GM21717 (cell line): Measurements from ENCODE around the gene LCNL1.
"Not testable (repeated sequence)": the region's sequence is repeated elsewhere in the genome, so short reads cannot be mapped to it uniquely, and the experiment has no call there.

Source experiments
- ATAC-seq: cut with Tn5 transposase; IDR thresholded peaks from one replicate; pipeline ENCODE4 v1.9.1; 2021; ENCODE audit warnings: mild to moderate bottlenecking, moderate library complexity; ENCODE audit not compliant: unreplicated experiment

The LCNL1 gene

GRCh38 chr9:137021979-137022661 is 39.3 kb downstream of the LCNL1 start:
- ATAC-seq, result no peak

- ATAC-seq, result no peak
These were observed 39.8 kb downstream of the LCNL1 start for GRCh38 chr9:137022662-137023008.

- ATAC-seq, result no peak
These were observed 40.4 kb downstream of the LCNL1 start for GRCh38 chr9:137023157-137023556.

GRCh38 chr9:137023583-137023991 is 40.8 kb downstream of the LCNL1 start:
- no peak for ATAC-seq

- ATAC-seq, result no peak
These were observed 42.7 kb downstream of the LCNL1 start for GRCh38 chr9:137025517-137025966.

- ATAC-seq, result no peak
These were observed 43.6 kb downstream of the LCNL1 start for GRCh38 chr9:137026384-137026783.

GRCh38 chr9:137026828-137027227 is 44.0 kb downstream of the LCNL1 start:
- ATAC-seq, result no peak

GRCh38 chr9:137027369-137028262 is 44.8 kb downstream of the LCNL1 start, which contains the start of gene ABCA2:
ABCA2 (minus strand) TSS chr9:137028237; CDS start chr9:137028140, 97 bp downstream.
- no peak for ATAC-seq

GRCh38 chr9:137028263-137029057 is 45.7 kb downstream of the LCNL1 start:
- no peak for ATAC-seq

GRCh38 chr9:137029058-137029936 is 46.5 kb downstream of the LCNL1 start:
- ATAC-seq, result no peak

GRCh38 chr9:137030006-137030405 is 47.2 kb downstream of the LCNL1 start:
- no peak for ATAC-seq

- ATAC-seq, result no peak
These were observed 48.0 kb downstream of the LCNL1 start for GRCh38 chr9:137030538-137031527.

- no peak for ATAC-seq
These were observed 49.3 kb downstream of the LCNL1 start, which contains the start of gene FUT7 for GRCh38 chr9:137031904-137032640. FUT7 (minus strand) TSS chr9:137032088; CDS start chr9:137031991, 97 bp downstream.

- no peak for ATAC-seq
These were observed 50.1 kb downstream of the LCNL1 start for GRCh38 chr9:137032858-137033257.

GRCh38 chr9:137033481-137033880 is 50.7 kb downstream of the LCNL1 start:
- not testable (repeated sequence) for ATAC-seq

- no peak for ATAC-seq
These were observed 51.4 kb downstream of the LCNL1 start for GRCh38 chr9:137034039-137034708.

GRCh38 chr9:137034709-137035506 is 52.1 kb downstream of the LCNL1 start:
- peak; percentile 54 for ATAC-seq
